ENCODE data around the gene RPL7A. TPM values are rescaled to one million over a fixed set of nuclear protein-coding genes. Genes with fewer than 3 reads are reported as not detected.
"Not testable (repeated sequence)": the region's sequence is repeated elsewhere in the genome, so short reads cannot be mapped to it uniquely, and the experiment has no call there.

Gene RPL7A
- total RNA-seq, 2 donors from 2014 or later = 1,074 to 1,076 TPM

DNA sequence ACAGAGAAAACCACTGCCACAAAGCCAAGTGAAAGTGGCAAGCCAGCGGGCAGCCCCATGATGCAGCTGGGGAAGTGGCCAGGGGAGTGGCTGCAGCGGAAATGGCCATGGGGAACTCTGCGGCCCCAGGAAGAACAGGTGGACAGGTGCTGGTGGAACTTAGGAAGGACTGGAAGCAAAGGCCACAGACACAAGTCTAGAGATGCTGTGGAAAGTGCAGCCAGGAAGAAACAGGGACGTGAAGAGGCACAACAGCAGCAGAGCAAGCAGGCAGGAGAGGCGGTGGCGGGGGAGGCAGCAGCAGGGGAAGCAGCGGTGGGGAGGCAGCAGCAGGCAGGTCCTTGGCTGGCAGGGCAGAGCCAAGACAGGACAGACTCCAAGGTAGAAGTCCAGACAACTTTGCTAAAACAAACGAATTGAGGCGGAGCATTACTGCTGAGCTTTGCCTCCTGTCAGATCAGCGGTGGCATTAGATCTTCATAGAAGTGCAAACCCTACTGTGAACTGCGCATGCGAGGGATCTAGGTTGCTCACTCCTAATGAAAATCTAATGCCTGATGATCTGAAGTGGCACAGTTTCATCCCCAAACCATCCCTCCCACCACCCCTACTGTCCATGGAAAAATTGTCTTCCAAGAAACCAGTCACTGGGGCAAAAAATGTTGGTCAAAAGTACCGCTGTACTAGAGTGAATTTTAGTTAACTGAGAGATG, 23.9 kb upstream of the RPL7A start:
- no peak for ATAC-seq
- DNase-seq = no peak
- intact Hi-C loops (cut with DNase I) = no loop called here

DNA sequence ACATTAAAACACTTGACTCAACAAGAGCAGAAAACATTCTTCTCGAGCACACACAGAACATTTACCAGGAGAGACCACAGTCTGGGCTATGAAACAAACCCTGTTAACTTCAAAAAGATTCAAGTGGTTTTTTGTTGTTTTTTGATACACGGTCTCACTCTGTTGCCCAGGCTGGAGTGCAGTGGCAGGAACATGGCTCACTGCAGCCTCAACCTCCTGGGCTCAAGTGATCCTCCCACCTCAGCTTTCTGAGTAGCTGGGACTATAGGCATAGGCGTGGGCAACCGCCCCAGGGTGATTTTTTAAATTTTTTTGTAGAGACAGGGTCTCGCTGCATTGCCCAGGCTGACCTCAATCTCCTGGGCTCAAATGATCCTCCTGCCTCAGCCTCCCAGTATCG, 21.0 kb upstream of the RPL7A start:
- not testable (repeated sequence) for ATAC-seq, DNase-seq
- intact Hi-C loops (cut with DNase I) = loop anchor here (5.0 kb wide), 1 partner anchor 140 kb away; no protein-coding TSS in a partner anchor

GRCh38 chr9:133327834-133328484, 20.1 kb upstream of the RPL7A start:
- no peak for DNase-seq
- no peak for ATAC-seq
- intact Hi-C loops (cut with DNase I) = loop anchor here (5.0 kb wide), 1 partner anchor 141 kb away; no protein-coding TSS in a partner anchor

DNA sequence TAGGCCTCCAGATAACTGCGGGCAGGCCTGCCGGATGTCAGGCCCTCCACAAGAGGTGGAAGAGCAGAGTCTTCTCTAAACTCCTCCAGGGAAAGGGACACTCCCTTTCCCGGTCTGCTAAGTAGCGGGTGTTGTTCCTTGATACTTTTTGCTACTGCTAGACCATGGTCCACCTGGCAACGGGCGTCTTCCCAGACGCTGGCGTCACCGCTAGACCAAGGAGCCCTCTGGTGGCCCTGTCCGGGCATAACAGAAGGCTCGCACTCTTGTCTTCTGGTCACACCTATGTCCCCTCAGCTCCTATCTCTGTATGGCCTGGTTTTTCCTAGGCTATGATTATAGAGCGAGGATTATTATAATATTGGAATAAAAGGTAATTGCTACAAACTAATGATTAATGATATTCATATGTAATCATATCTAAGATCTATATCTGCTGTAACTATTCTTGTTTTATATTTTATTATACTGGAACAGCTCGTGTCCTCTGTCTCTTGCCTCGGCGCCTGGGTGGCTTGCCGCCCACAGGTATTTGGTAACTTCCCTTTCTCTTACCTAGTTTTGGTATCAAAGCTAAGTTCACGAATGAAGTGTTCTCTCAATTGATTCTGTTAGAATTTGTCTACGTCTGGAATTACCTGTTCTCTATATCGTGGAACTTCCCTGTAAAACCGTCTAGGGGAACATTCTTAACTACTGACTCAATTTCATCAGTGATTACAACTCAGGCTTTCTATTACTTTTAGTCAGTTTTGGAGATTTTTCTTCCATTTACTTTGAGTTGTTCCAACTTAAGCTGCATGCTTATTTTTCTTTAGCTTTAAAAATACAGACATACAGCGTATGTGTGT, 18.5 kb upstream of the RPL7A start:
- intact Hi-C loops (cut with DNase I) = loop anchor here (5.0 kb wide), 1 partner anchor 142 kb away; no protein-coding TSS in a partner anchor
- ATAC-seq, DNase-seq: not testable (repeated sequence)

DNA sequence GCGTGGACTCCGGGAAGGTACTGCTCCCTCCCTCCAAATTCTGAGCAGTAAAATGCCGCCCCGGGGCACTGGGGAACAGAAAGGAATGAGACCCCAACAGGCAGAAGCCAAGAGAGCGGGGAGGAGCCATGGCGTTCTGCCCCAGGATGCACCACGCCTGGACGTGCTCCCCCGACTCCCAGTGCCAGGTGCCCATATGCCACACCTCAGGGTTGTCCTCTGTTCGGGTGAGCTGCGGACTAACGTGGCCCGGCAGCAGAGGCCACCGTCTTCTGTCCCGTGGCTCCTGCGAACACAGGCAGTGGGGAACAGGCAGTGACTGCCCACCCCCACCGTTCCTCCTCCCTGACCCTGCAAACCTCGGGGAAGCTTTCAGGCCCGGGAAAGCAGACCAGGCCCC, 16.8 kb upstream of the RPL7A start:
- ATAC-seq = no peak
- no peak for DNase-seq
- intact Hi-C loops (cut with DNase I) = no loop called here

GRCh38 chr9:133331641-133332380, 16.2 kb upstream of the RPL7A start:
- ATAC-seq (no peak), DNase-seq (no peak)
- intact Hi-C loops (cut with DNase I) = no loop called here

- ATAC-seq (no peak), DNase-seq (no peak)
- intact Hi-C loops (cut with DNase I) = no loop called here
Measured at GRCh38 chr9:133332381-133332730, 15.7 kb upstream of the RPL7A start.

DNA sequence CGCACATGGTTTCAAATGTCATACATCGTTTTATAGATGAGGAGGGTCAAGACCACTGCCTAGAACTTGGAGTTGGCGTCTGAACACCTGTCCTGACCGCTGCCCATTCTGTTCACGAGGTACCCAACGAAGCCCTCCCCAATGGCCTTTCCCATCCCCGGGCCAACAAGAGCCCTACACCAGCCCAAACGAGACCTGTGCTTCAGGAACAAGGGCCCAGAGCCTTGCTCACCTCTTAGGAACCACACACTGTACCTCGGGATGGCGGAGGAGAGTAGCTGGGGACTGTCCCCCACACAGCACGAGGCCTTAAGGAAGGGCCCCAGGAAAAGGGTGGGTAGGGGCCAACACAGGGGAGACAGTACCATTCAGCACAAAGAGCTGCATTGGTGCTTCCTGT, 15.0 kb upstream of the RPL7A start:
- ATAC-seq (no peak), DNase-seq (no peak)
- intact Hi-C loops (cut with DNase I) = no loop called here

- ATAC-seq = no peak
- intact Hi-C loops (cut with DNase I) = no loop called here
Measured at GRCh38 chr9:133333566-133333965, 14.5 kb upstream of the RPL7A start.

DNA sequence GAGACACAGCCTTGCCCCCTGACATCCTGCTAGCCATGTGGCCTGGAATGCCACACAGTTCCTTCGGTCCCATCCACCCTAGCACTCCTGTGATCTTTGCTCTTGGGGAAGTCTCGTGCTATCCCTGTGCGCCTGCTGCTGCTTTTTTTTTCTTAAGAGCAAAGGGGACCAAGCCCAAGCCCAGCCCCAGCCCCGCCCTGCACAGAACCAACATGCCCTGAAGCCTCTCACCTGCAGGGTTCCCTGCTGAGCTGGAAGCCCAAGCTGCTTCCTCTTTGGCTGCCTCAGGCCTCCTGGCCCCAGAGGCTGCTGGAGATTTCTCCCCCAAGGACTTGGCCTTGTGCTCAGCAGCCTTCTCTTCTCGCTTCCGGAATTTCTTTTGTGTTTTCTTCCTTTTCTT, 13.9 kb upstream of the RPL7A start:
- ATAC-seq (no peak), DNase-seq (no peak)
- intact Hi-C loops (cut with DNase I) = no loop called here

More at GRCh38 chr9:133333566-133333965, 14.5 kb upstream of the RPL7A start:
- no peak for DNase-seq

DNA sequence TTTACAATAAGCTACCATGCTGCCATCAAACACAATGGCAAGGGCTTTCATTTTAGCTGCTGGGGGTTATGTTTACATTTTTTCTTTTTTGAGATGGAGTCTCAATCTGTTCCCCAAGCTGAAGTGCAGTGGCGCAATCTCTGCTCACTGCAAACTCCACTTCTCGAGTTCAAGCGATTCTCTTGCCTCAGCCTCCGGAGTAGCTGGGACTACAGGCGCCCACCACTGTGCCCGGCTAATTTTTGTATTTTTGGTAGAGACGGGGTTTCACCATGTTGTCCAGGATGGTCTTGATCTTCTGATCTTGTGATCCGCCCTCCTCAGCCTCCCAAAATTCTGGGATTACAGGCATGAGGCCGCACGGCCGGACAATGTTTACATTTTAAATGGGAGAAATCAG, 13.1 kb upstream of the RPL7A start:
- intact Hi-C loops (cut with DNase I); DNase-seq; ATAC-seq: not testable (repeated sequence)

DNA sequence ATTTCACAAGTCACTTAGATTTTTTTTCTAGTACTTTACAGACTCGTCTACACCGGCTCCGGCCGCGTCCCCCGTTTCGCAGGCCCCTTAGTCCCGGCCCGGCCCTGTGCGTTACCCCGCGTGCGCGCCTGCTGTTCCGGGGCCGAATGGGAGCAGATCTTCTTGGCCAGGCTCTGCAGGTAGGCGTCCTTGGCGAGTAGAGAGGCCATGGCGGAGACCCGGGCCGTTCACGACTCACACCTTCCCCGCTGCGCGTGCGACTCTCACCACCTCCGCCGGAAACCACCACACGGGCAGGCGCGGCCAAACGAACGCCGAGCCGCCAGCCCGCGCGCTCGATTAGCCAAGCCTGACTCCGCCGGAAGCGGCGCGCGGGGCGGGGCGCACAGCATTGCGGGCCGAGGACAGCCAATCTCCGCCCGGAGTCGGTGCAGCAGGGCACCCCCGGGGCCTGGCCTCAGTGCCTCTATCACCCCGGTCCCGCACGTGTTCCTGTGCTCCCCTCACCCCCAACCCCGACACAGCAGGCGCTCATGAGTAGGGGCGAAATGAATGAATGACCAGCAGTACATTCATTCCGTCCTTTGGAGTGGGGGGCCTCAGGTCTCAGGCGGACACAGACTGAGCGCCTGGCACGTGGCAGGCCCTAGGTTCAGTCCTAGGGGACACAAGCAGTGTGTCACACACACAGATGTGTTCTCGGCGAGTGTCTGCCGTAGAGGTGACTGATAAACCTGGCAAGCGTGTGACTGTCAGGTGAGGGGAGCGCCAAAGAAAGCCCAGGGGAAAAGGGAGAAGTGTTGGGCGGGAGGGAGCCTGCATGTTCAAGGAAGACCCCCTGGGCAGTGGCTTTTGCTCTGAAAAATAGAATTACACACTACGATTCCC, 11.8 kb upstream of the RPL7A start, which contains the start of gene SURF6:
Gene SURF6, minus strand, starts transcription at position 265 of the 888 bp plus-strand sequence. Its CDS starts 56 bp downstream, at position 209.
- peak; percentile 95 for DNase-seq
- peak; percentile 96 for ATAC-seq
- intact Hi-C loops (cut with DNase I) = no loop called here

GRCh38 chr9:133339641-133340040, 8.4 kb upstream of the RPL7A start:
- ATAC-seq (no peak), DNase-seq (no peak)
- intact Hi-C loops (cut with DNase I) = no loop called here

- DNase-seq (no peak), ATAC-seq (no peak)
- intact Hi-C loops (cut with DNase I) = no loop called here
Measured at GRCh38 chr9:133340256-133340655, 7.8 kb upstream of the RPL7A start.

DNA sequence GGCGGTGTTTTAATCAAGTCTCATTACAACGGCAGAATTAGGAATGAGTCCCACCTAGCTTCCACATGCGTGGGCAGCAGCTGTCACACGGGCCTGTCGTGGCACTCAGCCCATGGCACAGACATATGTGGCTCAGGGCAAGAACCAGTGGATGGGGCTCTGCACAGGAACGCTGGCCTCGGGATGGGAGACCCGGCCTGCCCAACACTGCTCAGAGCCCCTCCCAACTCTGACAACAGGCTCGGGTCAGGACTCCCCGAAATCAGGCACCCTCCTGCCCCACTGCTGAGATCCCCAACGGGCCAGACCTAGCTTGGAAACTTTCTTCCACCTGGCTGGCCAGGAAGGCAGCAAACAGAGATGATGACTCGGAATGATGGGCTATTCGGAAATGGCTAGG, 7.1 kb upstream of the RPL7A start:
- ATAC-seq (no peak), DNase-seq (no peak)
- intact Hi-C loops (cut with DNase I) = no loop called here

DNA sequence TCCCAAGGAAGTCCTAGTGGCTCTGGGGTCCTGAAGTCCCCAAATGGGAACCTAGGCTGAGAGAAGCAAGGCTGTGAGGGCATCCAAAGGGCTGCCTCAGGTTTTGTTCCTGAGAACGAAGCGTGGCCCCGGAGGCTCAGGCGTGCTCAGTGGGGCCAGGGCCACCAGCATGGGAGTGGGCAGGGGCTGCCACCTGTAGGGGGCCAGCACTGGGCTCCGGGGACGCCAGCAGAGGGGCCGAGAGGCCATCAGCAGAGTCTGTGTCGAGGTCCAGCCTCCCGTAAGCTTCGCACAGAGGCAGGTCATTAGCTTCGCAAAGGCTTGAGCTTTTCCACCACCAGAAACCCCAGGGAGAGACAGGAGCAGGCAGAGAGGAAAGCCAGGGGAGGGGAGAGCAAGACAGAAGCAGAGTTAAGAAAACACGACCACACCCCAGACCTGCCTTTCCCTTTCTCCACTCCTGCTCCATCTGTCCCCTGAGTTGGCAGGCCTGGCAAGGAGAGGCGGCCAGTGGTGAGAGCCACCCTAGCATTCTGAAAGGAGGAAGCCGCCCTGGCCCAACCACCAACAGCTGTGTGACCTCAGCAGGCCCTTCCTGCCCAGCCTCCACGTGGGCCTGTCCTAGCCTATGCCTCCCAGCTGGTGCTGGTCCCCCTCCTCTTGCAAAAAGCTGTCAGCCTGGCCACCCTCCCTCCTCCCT, 6.5 kb upstream of the RPL7A start:
- DNase-seq = peak; percentile 49
- intact Hi-C loops (cut with DNase I) = no loop called here

DNA sequence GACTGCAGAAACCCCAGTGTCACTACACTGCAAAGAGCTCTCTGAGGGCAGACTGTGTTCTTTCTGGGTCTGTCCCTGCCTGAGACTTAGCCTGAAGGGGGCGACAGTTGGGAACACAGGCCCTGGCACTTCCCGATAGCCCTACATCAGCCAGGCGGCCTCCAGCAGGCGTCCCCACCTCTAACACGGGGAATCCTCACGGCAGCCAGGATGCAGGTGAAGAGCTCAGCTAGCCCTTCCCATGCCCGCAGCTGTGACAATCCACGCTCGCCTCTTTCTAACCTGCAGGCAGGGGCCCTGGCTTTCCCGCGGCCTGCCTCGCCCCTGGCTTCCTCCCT, 6.0 kb upstream of the RPL7A start:
- DNase-seq (no peak), ATAC-seq (no peak)
- intact Hi-C loops (cut with DNase I) = no loop called here

More for the DNA sequence above, 6.5 kb upstream of the RPL7A start:
- ATAC-seq = peak; percentile 45 to 56

DNA sequence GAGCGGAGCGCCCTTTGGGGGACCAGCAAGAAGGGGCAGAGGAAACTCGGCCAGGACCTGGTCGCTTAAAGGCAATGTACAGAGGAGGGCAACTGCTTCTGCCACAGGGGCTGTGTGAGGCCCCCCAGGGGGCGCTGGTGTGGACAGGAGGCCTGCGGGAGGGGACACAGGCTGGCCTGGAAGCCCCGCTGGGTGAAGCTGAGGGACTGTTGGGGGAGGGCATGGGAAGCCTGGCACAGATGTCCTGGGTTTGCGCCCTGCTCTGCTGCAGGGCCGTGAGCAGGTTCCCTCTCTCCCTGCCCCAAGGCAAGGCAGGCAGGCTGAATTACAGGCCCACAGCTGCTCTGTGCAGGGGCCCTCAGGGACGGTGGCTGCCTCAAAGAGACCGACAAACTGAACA, 5.4 kb upstream of the RPL7A start:
- no peak for ATAC-seq
- no peak for DNase-seq
- intact Hi-C loops (cut with DNase I) = no loop called here

Data from left cardiac atrium (tissue), 4 donors.